ENCODE measurements around the gene NDOR1. TPM values are rescaled to one million over a fixed set of nuclear protein-coding genes. Genes with fewer than 3 reads are reported as not detected.

NDOR1 gene
- total and polyA plus RNA-seq, 2 of the 8 experiments (the other 6 are each of a cell fraction or from before 2014, with no cell fraction given) = 25.7 to 32.3 TPM

- H4K5ac ChIP-seq (ENCODE audit: insufficient read length, low read depth, low read length) = no peak overlapping the region
- H3K27ac ChIP-seq (ENCODE audit: low read depth, low read length) = no peak overlapping the region
- H2BK12ac ChIP-seq (ENCODE audit: low read depth, low read length) = no peak overlapping the region
- no peak overlapping the region for H3K56ac ChIP-seq (replicated peaks; ENCODE audit: insufficient read length, low read depth, low read length)
- peaks cover 0 to 8% (median 3%) of the 10 kb centered on the region in 4 experiments; a peak in 5 of 7 replicates for H3K4me1 ChIP-seq (replicated peaks in 1 of 4; ENCODE audit: control insufficient read depth in 3 of 4, insufficient read depth in 4 of 4, low read length in 3 of 4)
- H2BK20ac ChIP-seq (ENCODE audit: low read length) = no peak overlapping the region
- CTCF ChIA-PET (ENCODE audit: partially characterized antibody) = interaction anchor here (0.9 to 3.0 kb wide), 6 partner anchors 12 to 111 kb away, joined by 3 to 21 read pairs (median 4); no protein-coding TSS in a partner anchor
- no peaks in the 10 kb centered on the region for H3K23me2 ChIP-seq (ENCODE audit: low read depth, low read length)
- H2AFZ ChIP-seq (ENCODE audit: low read length) = no peak overlapping the region
- no peak overlapping the region for H2BK5ac ChIP-seq (ENCODE audit: low read depth, low read length)
- no peak overlapping the region for H3K9ac ChIP-seq (replicated peaks in 1 of 4; ENCODE audit: extremely low read depth in 1 of 4, low read depth in 3 of 4, low read length in 3 of 4)
- H3K4me3 ChIP-seq (ENCODE audit: extremely low read depth in 1 of 4, insufficient read depth in 2 of 4, low read depth in 3 of 4, low read length in 4 of 4) = no peak overlapping the region
- H3K4me2 ChIP-seq (ENCODE audit: insufficient read depth in 1 of 2, low read depth in 2 of 2, low read length in 2 of 2) = no peak overlapping the region
- H2BK15ac ChIP-seq (ENCODE audit: low read length) = no peak overlapping the region
- H4K20me1 ChIP-seq (replicated peaks in 1 of 2; ENCODE audit: control insufficient read depth in 1 of 2, insufficient read depth in 2 of 2, low read length in 2 of 2) = peaks cover 2 to 26% of the 10 kb centered on the region in 2 experiments
- POLR2A ChIA-PET (ENCODE audit: partially characterized antibody) = interaction anchor here (1.1 to 1.2 kb wide), 2 partner anchors 10 to 22 kb away, joined by 4 read pairs; partner anchors contain the start of genes ANAPC2, SSNA1 and TPRN
- no peak overlapping the region for H3K23ac ChIP-seq (ENCODE audit: insufficient read length)
- no peak overlapping the region for H2AK5ac ChIP-seq (ENCODE audit: low read depth, low read length)
- no peaks in the 10 kb centered on the region; the same call in 1 of the 2 replicates for H3K79me1 ChIP-seq (ENCODE audit: low read depth, low read length)
- H3K79me2 ChIP-seq (ENCODE audit: control insufficient read depth in 1 of 2, insufficient read depth in 2 of 2, low read length in 2 of 2) = no peaks in the 10 kb centered on the region
- FAIRE-seq = no peak
- WGBS, 2 experiments (ENCODE audit: extremely low coverage in 1 of 2, insufficient coverage in 1 of 2, insufficient read length in 1 of 2, insufficient replicate concordance in 2 of 2, low coverage in 1 of 2, low lambda C conversion rate in 2 of 2, missing lambda C conversion rate in 1 of 2) = 90% methylated on average over 19 of the region's 19 CpGs; no CpG with 5 or more reads in 1 of the 2 experiments
- no peak overlapping the region for H2BK120ac ChIP-seq (replicated peaks; ENCODE audit: low read depth, low read length)
- H4K8ac ChIP-seq (ENCODE audit: extremely low read depth, insufficient read depth, low read length) = no peak overlapping the region
- peaks cover 0 to 34% (median 10%) of the 10 kb centered on the region in 4 experiments; a peak in 6 of 8 replicates for H3K36me3 ChIP-seq (ENCODE audit: control insufficient read depth in 2 of 4, insufficient read depth in 4 of 4, low read length in 3 of 4)
- H3K4ac ChIP-seq (replicated peaks; ENCODE audit: insufficient read length, low read depth, low read length) = no peak overlapping the region
- no peaks in the 10 kb centered on the region; a peak in 2 of 7 replicates for H3K27me3 ChIP-seq (replicated peaks in 1 of 4; ENCODE audit: control insufficient read depth in 3 of 4, extremely low read depth in 1 of 4, insufficient read depth in 3 of 4, low read length in 3 of 4)
- H3K9me3 ChIP-seq (ENCODE audit: insufficient read depth in 2 of 2, low read depth in 1 of 2, low read length in 1 of 2) = no peaks in the 10 kb centered on the region
- no peak overlapping the region for H3K14ac ChIP-seq (ENCODE audit: insufficient read length)
- DNase-seq (ENCODE audit: low read depth in 1 of 2, low spot score in 2 of 2) = no peak
- no peak overlapping the region for H4K91ac ChIP-seq (replicated peaks; ENCODE audit: insufficient read length, low read length)
- H3K18ac ChIP-seq (ENCODE audit: extremely low read depth, low read length) = no peak overlapping the region
- TF ChIP-seq CBX5 (IDR thresholded peaks at IDR 0.05; ENCODE audit: low read depth, low read length) = no peak
- no peak for TF ChIP-seq HDAC6 (IDR thresholded peaks at IDR 0.05; ENCODE audit: low read depth, low read length)
- TF ChIP-seq CBX8 (IDR thresholded peaks at IDR 0.05; ENCODE audit: borderline replicate concordance, low read depth, low read length) = no peak
- TF ChIP-seq E2F6 (IDR thresholded peaks at IDR 0.05) = no peak
- TF ChIP-seq GTF2F1 (IDR thresholded peaks at IDR 0.05; ENCODE audit: borderline replicate concordance, low read depth, low read length) = no peak
- no peak for TF ChIP-seq JUND (IDR thresholded peaks at IDR 0.05; ENCODE audit: low read length)
- TF ChIP-seq CREB1 (IDR thresholded peaks at IDR 0.05) = no peak
- TF ChIP-seq KDM1A (IDR thresholded peaks at IDR 0.05; ENCODE audit: borderline replicate concordance, low read length) = no peak
These were observed 26.4 kb upstream of the NDOR1 start for GRCh38 chr9:137178939-137179630.

Measured in H1 (cell line).